Hepatocyte (in vitro differentiated cells): ENCODE measurements around the gene PLEK2. TPM values are rescaled to one million over a fixed set of nuclear protein-coding genes. Genes with fewer than 3 reads are reported as not detected.

Source experiments
- DNase-seq: peaks from one replicate; pipeline ENCODE4 v3.0.0-alpha.2; 2016; ENCODE audit warnings: low spot score
- H2AFZ ChIP-seq: fragments of 200-600 bp; sonication (generic); 2 replicates; pipeline ENCODE4 v1.6.0; 2016; ENCODE audit warnings: antibody characterized with exemption, mild to moderate bottlenecking
- H3K27ac ChIP-seq: fragments of 200-600 bp; sonication (generic); 2 replicates; pipeline ENCODE4 v1.5.1; 2016; ENCODE audit warnings: mild to moderate bottlenecking
- H3K27me3 ChIP-seq: fragments of 200-600 bp; sonication (generic); 2 replicates; pipeline ENCODE4 v1.6.1; 2016
- H3K36me3 ChIP-seq: fragments of 200-600 bp; sonication (generic); replicated peaks from 2 replicates; pipeline ENCODE4 v1.5.1; 2016; ENCODE audit warnings: low read depth; ENCODE audit not compliant: insufficient read depth
- H3K4me1 ChIP-seq: fragments of 200-600 bp; sonication (generic); 2 replicates; pipeline ENCODE4 v1.5.1; 2016; ENCODE audit warnings: mild to moderate bottlenecking, moderate library complexity; ENCODE audit not compliant: insufficient read depth
- H3K4me2 ChIP-seq: fragments of 200-600 bp; sonication (generic); 2 replicates; pipeline ENCODE4 v1.6.0; 2016
- H3K4me3 ChIP-seq: fragments of 200-600 bp; sonication (generic); 2 replicates; pipeline ENCODE4 v1.5.1; 2016; ENCODE audit warnings: mild to moderate bottlenecking
- H3K79me2 ChIP-seq: fragments of 200-600 bp; sonication (generic); 2 replicates; pipeline ENCODE4 v1.6.0; 2017; ENCODE audit warnings: mild to moderate bottlenecking
- H3K9me2 ChIP-seq: fragments of 200-600 bp; sonication (generic); replicated peaks from 2 replicates; pipeline ENCODE4 v1.6.0; 2017; ENCODE audit warnings: mild to moderate bottlenecking; ENCODE audit not compliant: insufficient read depth
- H3K9me3 ChIP-seq: fragments of 200-600 bp; sonication (generic); 2 replicates; pipeline ENCODE4 v1.5.1; 2016; ENCODE audit warnings: low read depth, mild to moderate bottlenecking
- H4K20me1 ChIP-seq: fragments of 200-600 bp; sonication (generic); 2 replicates; pipeline ENCODE4 v1.6.0; 2016; ENCODE audit warnings: mild to moderate bottlenecking; ENCODE audit not compliant: insufficient read depth, poor library complexity, severe bottlenecking
- CTCF ChIP-seq: fragments of 200-600 bp; sonication (generic); IDR thresholded peaks from 2 replicates; pipeline ENCODE4 v1.5.1; 2016; ENCODE audit warnings: antibody characterized with exemption, mild to moderate bottlenecking; ENCODE audit not compliant: poor library complexity
- EZH2 ChIP-seq: fragments of 200-600 bp; sonication (generic); IDR thresholded peaks from 2 replicates; pipeline ENCODE4 v1.6.1; 2016; ENCODE audit warnings: antibody characterized with exemption, mild to moderate bottlenecking, borderline replicate concordance
- EZH2phosphoT487 ChIP-seq: fragments of 200-600 bp; sonication (generic); IDR thresholded peaks from one replicate; pipeline ENCODE4 v1.6.1; 2018; ENCODE audit warnings: antibody characterized with exemption, mild to moderate bottlenecking, low read depth, moderate library complexity; ENCODE audit not compliant: unreplicated experiment, severe bottlenecking
- WGBS: methylation state at CpG from one replicate; pipeline ENCODE4 v1.1.6; 2016; ENCODE audit warnings: low lambda C conversion rate; ENCODE audit errors: missing lambda C conversion rate; 5-methylcytosine and 5-hydroxymethylcytosine counted together
- polyA plus RNA-seq: library from polyadenylated mRNA; unstranded; fragments of >200 nt; fragmentation: Nextera tagmentation; extraction: Ambion mirVana; gene quantifications from 2 replicates; pipeline ENCODE4 v1.2.1, GENCODE V29; 2016
- total RNA-seq: library from RNA; depleted of rRNA; stranded (reverse); fragments of >200 nt; gene quantifications from 2 replicates; pipeline ENCODE4 v1.2.3, GENCODE V29; 2014

The PLEK2 gene
- total and polyA plus RNA-seq, 2 experiments from 2014 or later = 4.8 to 14.6 TPM

- no peaks in the 10 kb centered on the region for H3K79me2 ChIP-seq
- no peak overlapping the region for H3K4me2 ChIP-seq
- H3K9me3 ChIP-seq = no peaks in the 10 kb centered on the region
- peaks cover 8% of the 10 kb centered on the region for H3K4me1 ChIP-seq
- no peaks in the 10 kb centered on the region for H3K9me2 ChIP-seq
- TF ChIP-seq EZH2phosphoT487 (no peak), EZH2 (no peak), CTCF (no peak)
- no peak for DNase-seq
- H3K27me3 ChIP-seq = no peaks in the 10 kb centered on the region
- 95% methylated on average over 2 of the region's 2 CpGs for WGBS
- no peaks in the 10 kb centered on the region for H3K36me3 ChIP-seq
- H2AFZ ChIP-seq = no peak overlapping the region
- H4K20me1 ChIP-seq = no peaks in the 10 kb centered on the region
- no peak overlapping the region for H3K27ac ChIP-seq
- H3K4me3 ChIP-seq = no peak overlapping the region
Measured at GRCh38 chr14:67449096-67449495, 37.1 kb upstream of the PLEK2 start.

GRCh38 chr14:67447033-67447381, 35.0 kb upstream of the PLEK2 start:
- no peaks in the 10 kb centered on the region for H3K27me3 ChIP-seq
- no peak for DNase-seq
- no peak overlapping the region for H3K4me2 ChIP-seq
- H3K79me2 ChIP-seq = no peaks in the 10 kb centered on the region
- 79% methylated on average over 1 of the region's 1 CpG for WGBS
- peaks cover 8% of the 10 kb centered on the region for H3K4me1 ChIP-seq
- no peaks in the 10 kb centered on the region for H3K36me3 ChIP-seq
- no peaks in the 10 kb centered on the region for H4K20me1 ChIP-seq
- no peak overlapping the region for H2AFZ ChIP-seq
- H3K4me3 ChIP-seq = no peak overlapping the region
- TF ChIP-seq EZH2 (no peak), CTCF (no peak), EZH2phosphoT487 (no peak)
- no peak overlapping the region for H3K27ac ChIP-seq
- no peaks in the 10 kb centered on the region for H3K9me3 ChIP-seq
- H3K9me2 ChIP-seq = no peaks in the 10 kb centered on the region

- no peak overlapping the region for H3K27ac ChIP-seq
- peak; percentile 31 for DNase-seq
- H3K79me2 ChIP-seq = no peaks in the 10 kb centered on the region
- TF ChIP-seq EZH2phosphoT487 (no peak), CTCF (no peak), EZH2 (no peak)
- no peaks in the 10 kb centered on the region for H4K20me1 ChIP-seq
- no peak overlapping the region for H3K4me2 ChIP-seq
- no peaks in the 10 kb centered on the region for H3K9me3 ChIP-seq
- H3K9me2 ChIP-seq = no peaks in the 10 kb centered on the region
- WGBS = 63% methylated on average over 8 of the region's 8 CpGs
- H3K4me3 ChIP-seq = no peak overlapping the region
- H3K36me3 ChIP-seq = no peaks in the 10 kb centered on the region
- H2AFZ ChIP-seq = no peak overlapping the region
- H3K4me1 ChIP-seq = peaks cover 8% of the 10 kb centered on the region
- no peaks in the 10 kb centered on the region for H3K27me3 ChIP-seq
Measured at GRCh38 chr14:67446371-67447032, 34.5 kb upstream of the PLEK2 start.

GRCh38 chr14:67444395-67444794, 32.4 kb upstream of the PLEK2 start:
- H3K4me2 ChIP-seq = no peak overlapping the region
- H3K4me1 ChIP-seq = peaks cover 14% of the 10 kb centered on the region
- 78% methylated on average over 3 of the region's 3 CpGs for WGBS
- H4K20me1 ChIP-seq = no peaks in the 10 kb centered on the region
- no peak overlapping the region for H3K4me3 ChIP-seq
- no peak overlapping the region for H3K27ac ChIP-seq
- H2AFZ ChIP-seq = no peak overlapping the region
- no peaks in the 10 kb centered on the region for H3K79me2 ChIP-seq
- H3K27me3 ChIP-seq = no peaks in the 10 kb centered on the region
- no peaks in the 10 kb centered on the region for H3K9me2 ChIP-seq
- no peak for DNase-seq
- H3K9me3 ChIP-seq = no peaks in the 10 kb centered on the region
- TF ChIP-seq EZH2phosphoT487 (no peak), CTCF (no peak), EZH2 (no peak)
- no peaks in the 10 kb centered on the region for H3K36me3 ChIP-seq
